ENCODE data around the gene ARHGEF9. TPM values are rescaled to one million over a fixed set of nuclear protein-coding genes. Genes with fewer than 3 reads are reported as not detected.

ARHGEF9 gene
- total RNA-seq, 2 experiments from 2014 or later = 19.1 to 19.5 TPM

DNA sequence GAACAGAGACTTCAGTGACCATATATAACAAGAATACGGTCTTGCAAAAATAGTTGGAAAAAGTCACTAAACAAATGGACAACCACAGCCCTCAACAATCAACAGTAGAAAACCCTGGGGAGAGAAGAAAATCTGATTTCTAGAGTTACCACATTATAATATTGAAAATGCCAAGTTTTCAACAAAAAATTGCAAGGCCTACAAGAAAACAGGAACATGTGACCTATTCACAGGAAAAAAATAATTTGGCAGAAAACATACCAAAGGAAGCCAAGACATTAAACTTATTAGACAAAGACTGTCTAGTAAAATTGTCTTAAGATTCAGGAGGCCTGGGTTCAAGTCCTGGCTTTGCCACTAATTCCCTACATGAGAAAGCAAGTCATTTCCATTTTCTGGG is 64.7 kb downstream of the ARHGEF9 start:
- ChIA-PET POLR2A (no interaction called here), CTCF (no interaction called here)
- H3K9me3 ChIP-seq (ENCODE audit: control insufficient read depth in 1 of 2, insufficient read depth in 1 of 2, low read length in 2 of 2) = no peaks in the 10 kb centered on the region
- H3K36me3 ChIP-seq (ENCODE audit: insufficient read depth, low read length) = peaks cover 33% of the 10 kb centered on the region
- intact Hi-C loops (cut with DNase I, micrococcal nuclease) = no loop called here
- DNase-seq (no peak), ATAC-seq (ENCODE audit: poor library complexity) (no peak)
- no peak overlapping the region for H3K4me3 Mint-ChIP-seq
- H3K27me3 Mint-ChIP-seq = no peaks in the 10 kb centered on the region
- H3K4me3 ChIP-seq (ENCODE audit: low read length) = no peak overlapping the region
- TF ChIP-seq CTCF (IDR thresholded peaks at IDR 0.05) = no peak
- H3K36me3 Mint-ChIP-seq (ENCODE audit: low read depth) = peaks cover 68% of the 10 kb centered on the region
- H3K27ac ChIP-seq (ENCODE audit: low read depth in 1 of 2, low read length in 2 of 2) = no peak overlapping the region
- no peak overlapping the region for H3K27ac Mint-ChIP-seq
- H3K4me1 ChIP-seq (ENCODE audit: insufficient read depth, low read length) = no peaks in the 10 kb centered on the region
- H3K27me3 ChIP-seq (ENCODE audit: control insufficient read depth in 1 of 2, insufficient read depth in 2 of 2, low read length in 2 of 2) = no peaks in the 10 kb centered on the region
- H3K9me3 Mint-ChIP-seq = no peaks in the 10 kb centered on the region
- no peaks in the 10 kb centered on the region for H3K4me1 Mint-ChIP-seq (ENCODE audit: low read depth)

DNA sequence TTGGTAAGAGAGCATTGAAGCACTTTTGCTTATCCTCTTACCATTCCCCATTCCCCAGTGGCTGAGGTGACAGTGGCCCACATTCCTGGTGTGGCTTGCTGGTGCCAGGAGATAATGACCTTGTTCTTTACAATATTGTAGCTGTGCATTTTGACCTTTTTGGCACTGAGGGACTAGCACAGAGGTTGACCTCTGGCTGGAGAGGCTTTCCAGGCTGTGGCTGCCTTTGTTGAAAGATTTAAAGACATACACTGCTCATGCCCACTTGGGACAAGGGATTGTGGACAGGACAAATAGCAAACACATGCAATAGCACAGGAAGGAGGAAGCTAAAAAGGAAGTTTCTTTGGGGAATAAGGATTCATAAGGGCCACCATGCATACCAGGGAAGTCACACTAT is 65.4 kb downstream of the ARHGEF9 start:
- no peaks in the 10 kb centered on the region for H3K4me1 ChIP-seq (ENCODE audit: insufficient read depth, low read length)
- POLR2A ChIA-PET = no interaction called here
- Mint-ChIP-seq H3K27ac (no peak overlapping the region), H3K36me3 (ENCODE audit: low read depth) (peaks cover 74% of the 10 kb centered on the region), H3K4me3 (no peak overlapping the region), H3K4me1 (ENCODE audit: low read depth) (no peaks in the 10 kb centered on the region), H3K9me3 (no peaks in the 10 kb centered on the region), H3K27me3 (no peaks in the 10 kb centered on the region)
- no peaks in the 10 kb centered on the region for H3K9me3 ChIP-seq (ENCODE audit: control insufficient read depth in 1 of 2, insufficient read depth in 1 of 2, low read length in 2 of 2)
- H3K27me3 ChIP-seq (ENCODE audit: control insufficient read depth in 1 of 2, insufficient read depth in 2 of 2, low read length in 2 of 2) = no peaks in the 10 kb centered on the region
- ATAC-seq (ENCODE audit: poor library complexity) = no peak
- DNase-seq = no peak
- CTCF ChIA-PET = no interaction called here
- H3K36me3 ChIP-seq (ENCODE audit: insufficient read depth, low read length) = peaks cover 33% of the 10 kb centered on the region
- no peak for TF ChIP-seq CTCF (IDR thresholded peaks at IDR 0.05)
- H3K4me3 ChIP-seq (ENCODE audit: low read length) = no peak overlapping the region
- intact Hi-C loops (cut with DNase I, micrococcal nuclease) = no loop called here
- no peak overlapping the region for H3K27ac ChIP-seq (ENCODE audit: low read depth in 1 of 2, low read length in 2 of 2)

DNA sequence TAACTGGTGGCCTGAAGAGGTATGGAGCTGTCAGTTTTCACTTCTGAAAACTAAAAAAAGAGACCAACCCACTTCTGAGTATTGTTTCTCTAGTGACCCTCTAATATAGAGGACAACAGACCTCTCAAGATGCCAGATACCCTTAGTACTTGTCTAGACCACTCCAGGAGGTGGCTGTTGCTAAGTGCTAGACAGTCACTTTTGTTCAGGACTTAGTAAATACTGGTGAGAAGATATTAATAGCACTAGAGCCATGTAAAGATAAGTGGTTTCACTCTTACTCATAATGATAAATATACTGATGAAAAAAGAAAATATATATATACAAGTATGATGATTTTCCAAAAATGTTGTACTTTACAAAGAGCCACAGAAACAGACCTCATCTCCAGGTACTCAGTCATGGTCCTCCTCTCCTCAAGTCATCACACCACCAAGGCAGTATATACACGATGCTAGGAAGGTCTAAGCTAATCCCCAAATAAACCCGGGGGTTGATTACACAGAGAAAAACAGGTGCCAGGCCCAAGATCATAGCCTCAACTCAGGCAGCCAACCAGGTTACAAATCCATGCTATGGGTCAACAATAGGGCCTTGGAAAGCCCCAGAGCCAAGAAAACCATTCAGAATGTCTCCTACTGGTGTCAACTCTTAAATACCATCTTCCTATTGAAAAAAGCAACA is 66.9 kb downstream of the ARHGEF9 start:
- CTCF ChIA-PET = no interaction called here
- POLR2A ChIA-PET = interaction anchor here (0.6 kb wide), 1 partner anchor 37 kb away, joined by 3 read pairs; no protein-coding TSS in a partner anchor
- no peak overlapping the region for H3K4me3 Mint-ChIP-seq
- H3K4me3 ChIP-seq (ENCODE audit: low read length) = no peak overlapping the region
- H3K27me3 Mint-ChIP-seq = no peaks in the 10 kb centered on the region
- DNase-seq (no peak), ATAC-seq (ENCODE audit: poor library complexity) (no peak)
- no peaks in the 10 kb centered on the region for H3K9me3 ChIP-seq (ENCODE audit: control insufficient read depth in 1 of 2, insufficient read depth in 1 of 2, low read length in 2 of 2)
- intact Hi-C loops (cut with DNase I, micrococcal nuclease) = no loop called here
- peaks cover 74% of the 10 kb centered on the region for H3K36me3 Mint-ChIP-seq (ENCODE audit: low read depth)
- no peaks in the 10 kb centered on the region for H3K27me3 ChIP-seq (ENCODE audit: control insufficient read depth in 1 of 2, insufficient read depth in 2 of 2, low read length in 2 of 2)
- no peak overlapping the region for H3K27ac ChIP-seq (ENCODE audit: low read depth in 1 of 2, low read length in 2 of 2)
- peaks cover 33% of the 10 kb centered on the region for H3K36me3 ChIP-seq (ENCODE audit: insufficient read depth, low read length)
- H3K4me1 Mint-ChIP-seq (ENCODE audit: low read depth) = no peaks in the 10 kb centered on the region
- H3K27ac Mint-ChIP-seq = no peak overlapping the region
- no peak for TF ChIP-seq CTCF (IDR thresholded peaks at IDR 0.05)
- H3K4me1 ChIP-seq (ENCODE audit: insufficient read depth, low read length) = no peaks in the 10 kb centered on the region
- H3K9me3 Mint-ChIP-seq = no peaks in the 10 kb centered on the region

Measured in CD4-positive, alpha-beta T cell (primary cell).